ENCODE results near the gene CNN3. TPM values are rescaled to one million over a fixed set of nuclear protein-coding genes. Genes with fewer than 3 reads are reported as not detected.

The CNN3 gene
- total RNA-seq = 354 and 485 TPM in 2 replicates

DNA sequence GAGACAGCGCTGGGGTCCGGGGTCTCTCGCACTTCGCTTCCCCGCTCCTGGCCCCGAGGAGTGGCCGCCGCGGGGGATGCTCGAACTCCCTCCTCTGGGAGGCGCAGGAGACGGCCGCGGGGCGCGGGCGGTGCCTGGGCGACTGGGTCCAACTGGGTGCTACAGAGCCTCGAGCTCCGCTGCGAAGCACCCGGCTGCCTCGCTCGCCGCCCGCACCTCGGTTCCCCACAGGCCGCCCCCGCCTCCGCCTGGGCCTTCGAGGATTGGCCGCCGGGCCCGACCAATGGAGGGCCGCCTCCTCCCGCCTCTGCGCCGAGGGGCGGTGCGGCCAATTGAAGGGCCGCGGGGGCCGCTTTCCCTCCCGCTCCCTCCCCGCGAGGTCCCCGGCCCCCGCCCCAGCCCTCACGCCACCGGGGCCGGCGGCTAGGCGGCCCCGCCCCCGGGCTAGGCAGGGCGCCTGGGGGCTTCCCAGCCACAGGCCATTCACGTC, at the start of gene CNN3:
CNN3 (minus strand) TSS at position 196 of the 490 bp plus-strand sequence. CDS start 216 bp downstream, outside the sequence.
- TF ChIP-seq, protein P1, sequence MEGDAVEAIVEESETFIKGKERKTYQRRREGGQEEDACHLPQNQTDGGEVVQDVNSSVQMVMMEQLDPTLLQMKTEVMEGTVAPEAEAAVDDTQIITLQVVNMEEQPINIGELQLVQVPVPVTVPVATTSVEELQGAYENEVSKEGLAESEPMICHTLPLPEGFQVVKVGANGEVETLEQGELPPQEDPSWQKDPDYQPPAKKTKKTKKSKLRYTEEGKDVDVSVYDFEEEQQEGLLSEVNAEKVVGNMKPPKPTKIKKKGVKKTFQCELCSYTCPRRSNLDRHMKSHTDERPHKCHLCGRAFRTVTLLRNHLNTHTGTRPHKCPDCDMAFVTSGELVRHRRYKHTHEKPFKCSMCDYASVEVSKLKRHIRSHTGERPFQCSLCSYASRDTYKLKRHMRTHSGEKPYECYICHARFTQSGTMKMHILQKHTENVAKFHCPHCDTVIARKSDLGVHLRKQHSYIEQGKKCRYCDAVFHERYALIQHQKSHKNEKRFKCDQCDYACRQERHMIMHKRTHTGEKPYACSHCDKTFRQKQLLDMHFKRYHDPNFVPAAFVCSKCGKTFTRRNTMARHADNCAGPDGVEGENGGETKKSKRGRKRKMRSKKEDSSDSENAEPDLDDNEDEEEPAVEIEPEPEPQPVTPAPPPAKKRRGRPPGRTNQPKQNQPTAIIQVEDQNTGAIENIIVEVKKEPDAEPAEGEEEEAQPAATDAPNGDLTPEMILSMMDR (IDR thresholded peaks at IDR 0.05; ENCODE audit: insufficient read depth, low read depth, low read length) = no peak
- H3K4me3 ChIP-seq (ENCODE audit: low read depth, low read length) = peak within 1 kb of the TSS; percentile 90
- peak; percentile 95 for DNase-seq (ENCODE audit: low read depth)

- no peak for DNase-seq (ENCODE audit: low read depth)
- no peak overlapping the region for H3K4me3 ChIP-seq (ENCODE audit: low read depth, low read length)
- TF ChIP-seq, protein P1 (IDR thresholded peaks at IDR 0.05; ENCODE audit: insufficient read depth, low read depth, low read length) = no peak
Measured at GRCh38 chr1:94974824-94975223, 47.9 kb upstream of the CNN3 start.

DNA sequence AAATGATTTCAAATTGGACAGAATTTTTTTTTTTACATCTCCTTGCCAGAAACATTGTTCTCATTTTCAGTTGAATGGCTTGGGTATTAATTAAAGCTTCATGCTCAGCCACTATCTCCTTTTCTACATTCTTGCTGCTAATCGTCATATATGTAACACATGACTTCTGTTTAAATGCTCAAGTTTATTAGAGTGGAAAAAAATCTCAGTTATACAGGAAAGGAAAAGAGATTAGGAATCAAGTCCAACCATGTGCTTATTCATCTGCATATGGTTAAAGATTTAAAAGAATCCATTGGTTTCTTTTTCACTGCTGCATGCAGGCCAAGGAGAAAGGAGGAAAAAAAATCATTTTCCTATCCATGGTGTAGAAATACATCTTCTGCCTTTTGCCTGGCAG, 47.3 kb upstream of the CNN3 start:
- TF ChIP-seq, protein P1 (IDR thresholded peaks at IDR 0.05; ENCODE audit: insufficient read depth, low read depth, low read length) = no peak
- peak; percentile 88 for DNase-seq (ENCODE audit: low read depth)
- H3K4me3 ChIP-seq (ENCODE audit: low read depth, low read length) = no peak overlapping the region

DNA sequence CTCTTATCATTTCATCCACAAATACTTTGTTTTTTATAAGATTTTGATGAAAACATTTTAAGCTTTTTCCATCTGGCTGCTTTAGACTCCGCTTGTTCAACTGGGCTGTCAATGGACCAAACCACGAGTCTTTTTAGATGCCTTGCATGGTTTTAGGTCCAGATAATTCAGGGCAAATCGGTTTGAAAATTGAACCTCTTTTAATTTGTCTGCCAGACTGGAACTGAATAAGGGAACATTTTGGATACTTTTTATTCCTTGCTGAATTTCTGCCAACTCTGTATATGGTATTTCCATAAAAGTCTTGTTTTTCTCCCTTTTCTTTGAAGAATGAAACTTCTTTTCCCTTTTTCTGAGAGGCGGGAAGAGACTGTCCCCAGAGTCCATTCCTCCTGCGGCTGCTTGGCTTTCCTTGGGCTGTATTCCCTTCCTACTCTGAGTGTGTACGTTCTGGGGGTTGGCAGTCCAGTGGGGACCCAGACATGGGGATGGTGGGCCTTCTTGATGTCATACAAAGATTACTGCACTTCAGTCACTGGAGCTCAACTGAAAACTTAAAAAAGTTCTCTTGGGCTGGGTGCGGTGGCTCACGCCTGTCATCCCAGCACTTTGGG, 46.5 kb upstream of the CNN3 start:
- TF ChIP-seq, protein P1 (IDR thresholded peaks at IDR 0.05; ENCODE audit: insufficient read depth, low read depth, low read length) = no peak
- no peak for DNase-seq (ENCODE audit: low read depth)
- no peak overlapping the region for H3K4me3 ChIP-seq (ENCODE audit: low read depth, low read length)

- peak; percentile 92 for DNase-seq (ENCODE audit: low read depth)
- no peak overlapping the region for H3K4me3 ChIP-seq (ENCODE audit: low read depth, low read length)
- TF ChIP-seq, protein P1 (IDR thresholded peaks at IDR 0.05; ENCODE audit: insufficient read depth, low read depth, low read length) = no peak
Measured at GRCh38 chr1:94971491-94971924, 44.6 kb upstream of the CNN3 start.

DNA sequence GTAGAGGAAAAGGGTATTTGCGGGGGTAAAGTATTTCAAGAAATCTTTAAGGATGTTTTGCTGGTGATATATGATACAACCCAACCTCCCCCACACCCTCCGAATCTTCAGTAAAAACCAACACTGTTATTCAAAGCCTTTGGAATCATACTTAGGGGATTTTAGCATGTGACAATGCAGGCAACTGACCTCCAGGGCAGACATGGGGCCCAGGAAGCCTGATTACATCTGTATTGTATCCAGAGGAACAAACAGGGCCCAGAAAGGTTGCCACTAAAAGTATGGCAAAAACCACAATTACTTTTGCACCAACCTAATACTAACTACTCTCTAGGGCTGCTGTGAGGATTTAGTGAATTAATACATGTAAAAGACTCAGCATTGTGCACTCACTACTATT, 43.9 kb upstream of the CNN3 start:
- TF ChIP-seq, protein P1 (IDR thresholded peaks at IDR 0.05; ENCODE audit: insufficient read depth, low read depth, low read length) = no peak
- DNase-seq (ENCODE audit: low read depth) = peak; percentile 36
- no peak overlapping the region for H3K4me3 ChIP-seq (ENCODE audit: low read depth, low read length)

DNA sequence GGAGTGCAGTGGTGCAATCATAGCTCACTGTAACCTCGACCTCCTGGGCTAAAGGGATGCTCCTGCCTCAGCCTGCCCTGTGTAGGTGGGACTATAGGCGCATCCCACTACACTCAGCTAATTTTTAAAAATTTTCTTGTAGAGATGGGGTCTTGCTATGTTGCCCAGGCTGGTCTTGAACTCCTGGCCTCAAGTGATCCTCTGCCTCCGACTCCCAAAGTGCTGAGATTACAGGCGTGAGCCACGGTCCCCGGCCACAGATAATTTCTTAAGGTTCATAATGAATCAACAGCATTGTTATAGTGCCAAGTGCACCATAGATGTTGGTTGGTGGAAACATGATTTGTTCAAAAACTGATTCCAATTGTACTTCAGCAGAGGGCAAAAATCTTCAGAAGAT, 42.2 kb upstream of the CNN3 start:
- no peak overlapping the region for H3K4me3 ChIP-seq (ENCODE audit: low read depth, low read length)
- TF ChIP-seq, protein P1 (IDR thresholded peaks at IDR 0.05; ENCODE audit: insufficient read depth, low read depth, low read length) = no peak
- no peak for DNase-seq (ENCODE audit: low read depth)

Measured in fibroblast of villous mesenchyme (primary cell).